Stimulated activated CD8-positive, alpha-beta memory T cell treated with anti-CD3 and anti-CD28 coated beads, Interleukin-4, amount 100 ng/mL, for 4 hours (primary cell): Measurements from ENCODE around the gene MAN1B1.
"Not testable (repeated sequence)": the region's sequence is repeated elsewhere in the genome, so short reads cannot be mapped to it uniquely, and the experiment has no call there.

Experiments
- DNase-seq, 2 donors: peaks; one replicate each; pipeline ENCODE4 v3.0.0-alpha.2; 2020; ENCODE audit warnings: low read depth in 2 of 2, low spot score in 1 of 2

MAN1B1 gene

GRCh38 chr9:137052998-137053943 is 33.5 kb upstream of the MAN1B1 start:
- DNase-seq, result no peak

- DNase-seq, result peak in 1 of 2 donors; percentile 41
These were observed 32.5 kb upstream of the MAN1B1 start, which contains the start of gene ENTPD2 for GRCh38 chr9:137053944-137054931. Gene ENTPD2, minus strand, starts transcription at chr9:137054061. Its CDS starts 64 bp downstream, at chr9:137053997.

- DNase-seq, result no peak
These were observed 31.8 kb upstream of the MAN1B1 start for GRCh38 chr9:137054932-137055384.

- no peak for DNase-seq
These were observed 31.1 kb upstream of the MAN1B1 start for GRCh38 chr9:137055385-137056364.

GRCh38 chr9:137056739-137057415 is 29.9 kb upstream of the MAN1B1 start:
- DNase-seq, result no peak

GRCh38 chr9:137057545-137057944 is 29.2 kb upstream of the MAN1B1 start:
- no peak for DNase-seq

- no peak for DNase-seq
These were observed 28.1 kb upstream of the MAN1B1 start for GRCh38 chr9:137058521-137059234.

GRCh38 chr9:137062384-137062783 is 24.4 kb upstream of the MAN1B1 start:
- no peak for DNase-seq

- not testable (repeated sequence) for DNase-seq
These were observed 24.0 kb upstream of the MAN1B1 start for GRCh38 chr9:137062798-137063197.

GRCh38 chr9:137063311-137064026 is 23.3 kb upstream of the MAN1B1 start:
- no peak for DNase-seq

- DNase-seq, result peak in 1 of 2 donors; percentile 50
These were observed 22.5 kb upstream of the MAN1B1 start for GRCh38 chr9:137064027-137064879.

- DNase-seq, result no peak
These were observed 22.0 kb upstream of the MAN1B1 start for GRCh38 chr9:137064880-137065164.

GRCh38 chr9:137065336-137065967 is 21.3 kb upstream of the MAN1B1 start:
- DNase-seq, result no peak

GRCh38 chr9:137066096-137066861 is 20.5 kb upstream of the MAN1B1 start:
- no peak for DNase-seq

- DNase-seq, result peak; percentile 68 to 69
These were observed 18.8 kb upstream of the MAN1B1 start for GRCh38 chr9:137067860-137068538.
